Measurements from ENCODE around the gene STEAP1. TPM values are rescaled to one million over a fixed set of nuclear protein-coding genes. Genes with fewer than 3 reads are reported as not detected.

STEAP1 gene
- total RNA-seq, 4 donors from 2014 or later: 4.1 to 36.4 (median 18.6) TPM

DNA sequence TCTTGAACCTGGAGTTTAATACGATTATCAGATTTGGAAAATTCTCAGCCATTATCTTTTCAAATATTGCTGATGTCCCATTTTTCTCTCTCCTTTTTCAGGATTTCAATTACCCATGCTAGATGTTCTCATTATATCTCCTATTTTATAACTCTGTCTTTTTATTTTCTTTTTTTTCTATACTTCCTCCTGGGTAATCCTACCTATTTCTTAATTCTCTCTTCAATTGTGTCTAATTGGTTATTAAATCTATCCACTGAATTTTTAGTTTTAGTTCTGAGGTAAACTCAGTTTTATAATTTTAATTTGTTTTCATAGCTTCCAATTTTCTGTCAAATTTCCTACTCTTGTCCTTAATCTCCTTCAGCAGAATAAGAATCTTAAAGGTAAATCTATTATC is 15.6 kb downstream of the STEAP1 start:
- 97 to 100% methylated on average over 1 of the region's 1 CpG for WGBS, 2 donors (ENCODE audit: low coverage in 1 of 2)
- H3K36me3 ChIP-seq: no peaks in the 10 kb centered on the region
- H3K9me3 ChIP-seq: no peaks in the 10 kb centered on the region
- TF ChIP-seq POLR2AphosphoS5 (IDR thresholded peaks at IDR 0.05): no peak
- TF ChIP-seq POLR2A (IDR thresholded peaks at IDR 0.05): no peak
- TF ChIP-seq EP300 (IDR thresholded peaks at IDR 0.05; ENCODE audit: low read depth): no peak
- no peak for TF ChIP-seq CTCF (IDR thresholded peaks at IDR 0.05)
- H3K27me3 ChIP-seq: no peaks in the 10 kb centered on the region
- H3K4me1 ChIP-seq: peaks cover 4 to 43% (median 22%) of the 10 kb centered on the region in 4 donors
- DNase-seq: no peak
- no peak overlapping the region for H3K4me3 ChIP-seq
- no peak overlapping the region for H3K27ac ChIP-seq
- in situ Hi-C loops (cut with MboI; ENCODE audit: low pct_ligation_motif_present in 1 of 4, low pct_unique_long_range_greater_than_20kb in 1 of 4, low sequenced_read_pairs in 3 of 4) (loop anchor here (10.0 to 25.0 kb wide), 3 partner anchors 92 to 242 kb away; partner anchors contain the start of gene CLDN12 (in 2 of the 4)), intact Hi-C loops (cut with DNase I; ENCODE audit: low total_unique reads) (no loop called here)

- DNase-seq: no peak
- H3K4me1 ChIP-seq: peaks cover 4 to 25% (median 17%) of the 10 kb centered on the region in 4 donors
- intact Hi-C loops (cut with DNase I; ENCODE audit: low total_unique reads) (no loop called here), in situ Hi-C loops (cut with MboI; ENCODE audit: low pct_ligation_motif_present in 1 of 4, low pct_unique_long_range_greater_than_20kb in 1 of 4, low sequenced_read_pairs in 3 of 4) (loop anchor here (25.0 kb wide), 2 partner anchors 90 to 240 kb away; partner anchors contain the start of gene CLDN12 (in 2 of the 4))
- 54 to 57% methylated on average over 2 of the region's 2 CpGs for WGBS, 2 donors (ENCODE audit: low coverage in 1 of 2)
- no peaks in the 10 kb centered on the region for H3K27me3 ChIP-seq
- TF ChIP-seq CTCF (IDR thresholded peaks at IDR 0.05): no peak
- no peaks in the 10 kb centered on the region for H3K9me3 ChIP-seq
- no peaks in the 10 kb centered on the region for H3K36me3 ChIP-seq
- no peak overlapping the region for H3K4me3 ChIP-seq
- H3K27ac ChIP-seq: peak overlapping the region; percentile 12 to 74 (median 66)
Observed at GRCh38 chr7:90172121-90172520, 17.9 kb downstream of the STEAP1 start.

GRCh38 chr7:90172624-90173023 is 18.4 kb downstream of the STEAP1 start:
- 51 to 61% methylated on average over 6 of the region's 6 CpGs for WGBS, 2 donors (ENCODE audit: low coverage in 1 of 2)
- Histone ChIP-seq H3K4me3 (peak overlapping the region in 1 of 4 donors; percentile 25), H3K4me1 (peaks cover 4 to 21% (median 15%) of the 10 kb centered on the region in 4 donors), H3K36me3 (no peaks in the 10 kb centered on the region), H3K27ac (peak overlapping the region; percentile 12 to 74 (median 66)), H3K9me3 (no peaks in the 10 kb centered on the region), H3K27me3 (no peaks in the 10 kb centered on the region)
- DNase-seq: no peak
- intact Hi-C loops (cut with DNase I; ENCODE audit: low total_unique reads): no loop called here
- in situ Hi-C loops (cut with MboI; ENCODE audit: low pct_ligation_motif_present in 1 of 4, low pct_unique_long_range_greater_than_20kb in 1 of 4, low sequenced_read_pairs in 3 of 4): loop anchor here (25.0 kb wide), 2 partner anchors 90 to 240 kb away; partner anchors contain the start of gene CLDN12 (in 2 of the 4)
- TF ChIP-seq EP300 (IDR thresholded peaks at IDR 0.05; ENCODE audit: low read depth) (no peak), CTCF (IDR thresholded peaks at IDR 0.05) (no peak), POLR2A (IDR thresholded peaks at IDR 0.05) (no peak), POLR2AphosphoS5 (IDR thresholded peaks at IDR 0.05) (no peak)

DNA sequence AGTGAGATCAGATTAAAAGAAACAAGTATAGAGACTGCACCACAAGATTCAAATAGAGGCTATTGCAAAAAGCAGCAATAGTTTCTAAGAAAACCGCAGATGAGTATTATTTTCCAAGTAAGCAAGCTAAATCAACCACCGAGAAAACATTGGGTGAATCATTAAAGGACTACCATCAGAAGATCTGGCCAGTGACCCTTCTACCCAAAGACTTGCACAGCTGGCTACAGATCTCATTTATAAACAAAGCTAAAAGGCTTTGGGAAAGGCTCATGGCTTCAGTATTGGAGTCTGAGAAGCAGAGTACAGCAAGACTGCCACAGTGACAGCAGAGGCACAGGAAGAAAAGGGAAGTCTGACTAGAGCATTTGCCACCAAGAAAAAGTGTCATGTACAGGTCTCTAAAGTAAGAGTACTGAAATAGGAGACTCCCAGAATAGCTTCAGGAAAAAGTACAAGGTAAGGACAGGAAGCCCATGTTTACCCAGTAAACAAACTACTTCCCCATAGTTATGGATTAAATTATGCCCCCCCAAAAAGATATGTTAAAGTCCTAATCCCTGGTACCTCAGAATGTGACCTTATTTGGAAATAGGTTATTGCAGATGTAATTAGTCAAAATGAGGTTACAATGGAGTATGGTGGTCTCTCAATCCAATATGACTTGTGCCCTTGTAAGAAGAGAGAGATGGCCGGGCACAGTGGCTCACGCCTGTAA is 19.0 kb downstream of the STEAP1 start:
- Histone ChIP-seq H3K27ac (peak overlapping the region; percentile 12 to 74 (median 66)), H3K9me3 (no peaks in the 10 kb centered on the region), H3K4me1 (peaks cover 4 to 21% (median 15%) of the 10 kb centered on the region in 4 donors), H3K27me3 (no peaks in the 10 kb centered on the region), H3K4me3 (peak overlapping the region in 1 of 4 donors; percentile 25), H3K36me3 (no peaks in the 10 kb centered on the region)
- WGBS, 2 donors (ENCODE audit: low coverage in 1 of 2): 44 to 55% methylated on average over 2 to 4 of the region's 4 CpGs
- TF ChIP-seq POLR2A (IDR thresholded peaks at IDR 0.05) (no peak), POLR2AphosphoS5 (IDR thresholded peaks at IDR 0.05) (no peak), EP300 (IDR thresholded peaks at IDR 0.05; ENCODE audit: low read depth) (no peak)
- DNase-seq: no peak
- in situ Hi-C loops (cut with MboI; ENCODE audit: low pct_ligation_motif_present in 1 of 4, low pct_unique_long_range_greater_than_20kb in 1 of 4, low sequenced_read_pairs in 3 of 4): loop anchor here (25.0 kb wide), 2 partner anchors 89 to 239 kb away; partner anchors contain the start of gene CLDN12 (in 2 of the 4)
- intact Hi-C loops (cut with DNase I; ENCODE audit: low total_unique reads): no loop called here
